ENCODE measurements around the gene MRPL30.

MRPL30 gene

DNA sequence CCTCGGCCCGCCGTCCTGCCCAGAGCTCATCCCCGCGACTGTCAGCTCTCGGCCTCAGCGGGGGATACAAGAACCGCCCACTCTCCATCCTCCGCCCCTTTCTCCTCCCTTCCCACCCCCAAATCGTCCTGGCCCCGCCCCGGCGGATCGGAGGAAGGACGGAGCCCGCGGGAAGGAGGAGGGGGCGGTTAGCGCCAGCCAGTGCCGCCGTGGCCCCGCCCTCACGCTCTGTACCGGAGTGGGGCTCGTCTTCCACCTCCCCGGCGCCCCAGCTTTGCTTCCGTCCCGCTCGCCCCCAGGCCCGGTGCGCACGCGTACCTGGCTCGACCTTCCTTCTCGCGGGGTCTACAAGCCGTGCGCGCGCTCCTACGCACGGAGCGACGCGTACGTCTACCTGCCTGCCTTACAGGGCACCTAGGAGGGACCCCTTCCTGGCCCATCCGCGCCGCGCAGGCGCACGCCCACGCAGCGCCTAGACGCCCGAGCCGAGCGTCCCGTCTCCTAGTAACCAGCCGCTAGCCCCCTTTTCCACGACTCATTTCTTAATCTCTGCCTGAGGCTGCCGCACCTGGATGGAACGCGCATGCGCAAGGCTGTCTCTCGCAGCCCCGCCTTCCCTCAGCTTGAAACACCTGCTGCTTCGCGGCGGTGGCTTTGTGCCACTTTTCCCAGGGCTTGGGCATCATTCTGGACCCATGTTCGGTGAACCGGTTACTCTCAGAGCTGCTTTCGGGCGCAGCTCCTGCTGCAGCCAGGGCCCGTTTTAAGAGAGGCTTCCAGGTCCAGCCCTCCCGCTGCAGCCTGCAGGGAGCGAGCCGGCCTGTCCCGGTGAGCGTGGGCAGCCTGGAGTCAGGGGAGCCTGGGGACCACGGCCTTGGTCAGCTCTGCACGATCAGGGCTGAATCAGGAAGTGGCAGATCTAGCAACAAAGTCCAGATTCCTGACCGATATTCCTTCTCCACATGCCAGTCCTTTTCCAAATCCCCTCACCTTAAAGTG lies 39.6 kb upstream of the MRPL30 start, which contains the start of gene C2orf15:
TSS of gene C2orf15 (plus strand) at position 598 of the 999 bp plus-strand sequence. CDS start 8,852 bp downstream, outside the sequence.
- H3K4me3 ChIP-seq (ENCODE audit: low read depth, low read length), result peak within 1 kb of the TSS; percentile 80
- TF ChIP-seq, protein P1, sequence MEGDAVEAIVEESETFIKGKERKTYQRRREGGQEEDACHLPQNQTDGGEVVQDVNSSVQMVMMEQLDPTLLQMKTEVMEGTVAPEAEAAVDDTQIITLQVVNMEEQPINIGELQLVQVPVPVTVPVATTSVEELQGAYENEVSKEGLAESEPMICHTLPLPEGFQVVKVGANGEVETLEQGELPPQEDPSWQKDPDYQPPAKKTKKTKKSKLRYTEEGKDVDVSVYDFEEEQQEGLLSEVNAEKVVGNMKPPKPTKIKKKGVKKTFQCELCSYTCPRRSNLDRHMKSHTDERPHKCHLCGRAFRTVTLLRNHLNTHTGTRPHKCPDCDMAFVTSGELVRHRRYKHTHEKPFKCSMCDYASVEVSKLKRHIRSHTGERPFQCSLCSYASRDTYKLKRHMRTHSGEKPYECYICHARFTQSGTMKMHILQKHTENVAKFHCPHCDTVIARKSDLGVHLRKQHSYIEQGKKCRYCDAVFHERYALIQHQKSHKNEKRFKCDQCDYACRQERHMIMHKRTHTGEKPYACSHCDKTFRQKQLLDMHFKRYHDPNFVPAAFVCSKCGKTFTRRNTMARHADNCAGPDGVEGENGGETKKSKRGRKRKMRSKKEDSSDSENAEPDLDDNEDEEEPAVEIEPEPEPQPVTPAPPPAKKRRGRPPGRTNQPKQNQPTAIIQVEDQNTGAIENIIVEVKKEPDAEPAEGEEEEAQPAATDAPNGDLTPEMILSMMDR (IDR thresholded peaks at IDR 0.05; ENCODE audit: low read depth, low read length), result no peak
- peak; percentile 21; the same call in 1 of the 2 replicates for TF ChIP-seq MAX (IDR thresholded peaks at IDR 0.05; ENCODE audit: low read depth, low read length)
- peak; percentile 66 for TF ChIP-seq POLR2A (IDR thresholded peaks at IDR 0.05; ENCODE audit: extremely low read depth, insufficient read length)
- TF ChIP-seq MYC (IDR thresholded peaks at IDR 0.05; ENCODE audit: low read depth, low read length), result peak; percentile 33; the same call in 1 of the 2 replicates
- peak; percentile 97 for DNase-seq (ENCODE audit: low read depth)

- DNase-seq (ENCODE audit: low read depth), result peak; percentile 51
- H3K4me3 ChIP-seq (ENCODE audit: low read depth, low read length), result no peak overlapping the region
- no peak for TF ChIP-seq MYC (IDR thresholded peaks at IDR 0.05; ENCODE audit: low read depth, low read length)
- no peak for TF ChIP-seq MAX (IDR thresholded peaks at IDR 0.05; ENCODE audit: low read depth, low read length)
- TF ChIP-seq, protein P1 (IDR thresholded peaks at IDR 0.05; ENCODE audit: low read depth, low read length), result no peak
- no peak for TF ChIP-seq POLR2A (IDR thresholded peaks at IDR 0.05; ENCODE audit: extremely low read depth, insufficient read length)
Observed at GRCh38 chr2:99150706-99151105, 30.3 kb upstream of the MRPL30 start.

- TF ChIP-seq, protein P1 (IDR thresholded peaks at IDR 0.05; ENCODE audit: low read depth, low read length), result no peak
- no peak for TF ChIP-seq MAX (IDR thresholded peaks at IDR 0.05; ENCODE audit: low read depth, low read length)
- TF ChIP-seq POLR2A (IDR thresholded peaks at IDR 0.05; ENCODE audit: extremely low read depth, insufficient read length), result no peak
- no peak for TF ChIP-seq MYC (IDR thresholded peaks at IDR 0.05; ENCODE audit: low read depth, low read length)
- no peak for DNase-seq (ENCODE audit: low read depth)
- no peak overlapping the region for H3K4me3 ChIP-seq (ENCODE audit: low read depth, low read length)
Observed at GRCh38 chr2:99152199-99152895, 28.6 kb upstream of the MRPL30 start.

DNA sequence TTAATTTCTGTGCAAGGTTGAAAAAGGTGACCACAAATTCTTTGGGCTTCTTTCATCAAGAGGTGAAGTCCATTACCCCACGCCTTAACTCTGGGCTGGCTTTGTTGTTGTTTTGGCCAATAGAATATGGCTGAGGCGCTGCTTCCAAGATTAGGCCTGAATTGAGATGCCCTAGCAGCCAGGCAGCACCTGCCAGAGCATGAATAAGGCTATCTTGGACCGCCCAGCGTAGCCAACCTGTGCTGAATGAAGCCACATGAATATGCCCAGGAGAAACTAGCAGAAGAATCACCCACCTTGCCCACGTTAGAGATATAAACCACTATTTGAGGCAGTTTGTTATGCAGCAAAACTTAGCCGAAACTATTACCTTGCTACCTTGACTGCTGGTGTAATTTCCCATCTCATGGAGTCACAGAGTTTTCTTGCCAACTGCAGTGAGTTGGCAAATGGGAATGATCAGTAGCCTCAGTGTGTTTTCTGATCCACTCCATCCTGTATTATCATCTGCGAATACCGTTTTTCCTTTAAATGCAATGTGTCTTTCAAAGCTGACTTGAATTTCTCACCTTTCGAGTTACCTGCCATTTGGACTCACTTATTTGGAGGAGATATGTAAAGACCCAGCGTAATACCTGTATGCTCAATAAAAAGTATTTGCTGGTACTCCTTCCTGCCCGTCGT lies 26.9 kb upstream of the MRPL30 start:
- TF ChIP-seq MAX (IDR thresholded peaks at IDR 0.05; ENCODE audit: low read depth, low read length) (no peak), MYC (IDR thresholded peaks at IDR 0.05; ENCODE audit: low read depth, low read length) (no peak), POLR2A (IDR thresholded peaks at IDR 0.05; ENCODE audit: extremely low read depth, insufficient read length) (no peak)
- TF ChIP-seq, protein P1 (IDR thresholded peaks at IDR 0.05; ENCODE audit: low read depth, low read length), result no peak
- H3K4me3 ChIP-seq (ENCODE audit: low read depth, low read length), result peak overlapping the region; percentile 95
- no peak for DNase-seq (ENCODE audit: low read depth)

All from NB4 (cell line).